HG02981 (cell line): ENCODE measurements around the gene POLN.

ENCODE experiments used
- ATAC-seq: cut with Tn5 transposase; IDR thresholded peaks from one replicate; pipeline ENCODE4 v1.9.1; 2021; ENCODE audit warnings: mild to moderate bottlenecking, moderate library complexity; ENCODE audit not compliant: unreplicated experiment

POLN gene

DNA sequence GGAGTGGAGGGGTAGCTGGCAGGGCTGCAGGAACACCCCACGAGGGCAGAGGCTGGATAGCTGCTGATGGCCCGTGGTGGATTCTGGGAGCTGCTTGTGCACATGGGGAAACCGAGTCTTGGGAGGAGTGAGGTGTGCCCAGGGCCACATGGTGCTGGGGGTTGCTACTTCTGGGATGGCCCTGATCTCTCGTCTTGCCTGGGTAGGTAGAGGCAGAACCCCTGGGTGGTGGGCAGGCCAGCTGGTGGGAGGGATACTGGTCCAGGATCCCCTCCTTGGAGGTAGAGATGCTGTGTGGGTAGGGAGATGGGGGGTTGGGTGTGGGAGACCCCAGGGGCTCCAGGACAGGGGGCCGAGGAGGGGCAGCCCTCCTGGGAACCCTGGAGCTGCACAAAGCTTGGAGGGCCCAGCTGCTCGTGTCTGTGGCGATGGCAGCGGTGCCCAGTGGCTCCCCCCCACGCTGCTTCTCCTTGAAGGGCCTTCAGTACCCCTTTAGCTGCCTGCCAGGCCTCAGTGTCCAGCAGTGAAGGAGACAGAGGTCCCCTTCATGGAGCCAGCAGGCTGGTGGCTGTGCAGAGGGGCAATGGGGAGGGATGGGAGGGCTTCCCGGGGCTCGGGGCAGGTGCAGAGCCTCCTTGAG is 179.6 kb downstream of the POLN start:
- no peak for ATAC-seq

DNA sequence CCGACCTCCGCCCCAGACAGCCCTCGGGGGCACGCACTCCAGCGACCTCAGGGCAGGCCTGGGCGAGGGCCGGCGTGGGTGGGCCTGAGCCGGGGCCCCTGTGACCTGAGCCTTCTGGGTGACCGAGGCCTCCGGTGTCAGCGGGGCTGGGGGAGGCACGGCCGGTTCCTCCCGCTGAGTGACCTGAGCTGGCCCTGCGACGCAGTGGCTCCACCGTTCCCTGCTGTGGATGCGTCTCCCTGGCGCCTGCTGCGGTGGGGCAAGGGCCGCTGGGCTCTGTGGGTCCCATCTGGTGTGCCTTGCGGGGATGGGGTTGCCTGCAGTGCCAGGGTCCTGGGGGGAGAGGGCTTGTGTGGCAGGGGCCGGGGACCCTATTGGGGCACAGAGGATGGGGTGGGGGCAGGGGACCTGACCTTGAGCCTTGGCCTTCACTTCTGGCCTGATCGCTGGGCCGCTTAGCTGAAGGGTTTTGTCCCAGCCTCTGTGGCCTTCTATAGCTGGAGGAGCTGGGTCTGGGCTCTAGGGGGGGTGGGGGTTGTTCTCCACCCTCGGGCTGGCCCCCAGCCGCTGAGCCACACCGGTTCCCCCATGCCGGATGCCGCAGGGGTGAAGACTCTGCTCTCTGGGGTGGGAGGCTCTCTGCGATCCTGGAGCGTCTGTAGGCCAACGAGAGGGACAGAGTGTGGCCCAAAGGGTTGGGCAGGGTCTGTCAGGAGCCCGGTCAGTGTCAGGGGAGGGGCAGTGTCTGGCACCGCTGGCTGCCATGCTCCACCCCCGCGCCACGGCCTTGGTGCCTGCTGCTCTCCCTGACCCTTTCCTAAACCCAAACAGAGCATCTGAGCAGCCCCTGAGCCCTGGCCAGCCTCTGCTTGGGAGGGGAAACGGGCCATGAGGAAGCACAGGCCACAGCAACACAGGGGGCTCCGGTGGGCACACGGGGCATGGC is 180.5 kb downstream of the POLN start:
- ATAC-seq: no peak

DNA sequence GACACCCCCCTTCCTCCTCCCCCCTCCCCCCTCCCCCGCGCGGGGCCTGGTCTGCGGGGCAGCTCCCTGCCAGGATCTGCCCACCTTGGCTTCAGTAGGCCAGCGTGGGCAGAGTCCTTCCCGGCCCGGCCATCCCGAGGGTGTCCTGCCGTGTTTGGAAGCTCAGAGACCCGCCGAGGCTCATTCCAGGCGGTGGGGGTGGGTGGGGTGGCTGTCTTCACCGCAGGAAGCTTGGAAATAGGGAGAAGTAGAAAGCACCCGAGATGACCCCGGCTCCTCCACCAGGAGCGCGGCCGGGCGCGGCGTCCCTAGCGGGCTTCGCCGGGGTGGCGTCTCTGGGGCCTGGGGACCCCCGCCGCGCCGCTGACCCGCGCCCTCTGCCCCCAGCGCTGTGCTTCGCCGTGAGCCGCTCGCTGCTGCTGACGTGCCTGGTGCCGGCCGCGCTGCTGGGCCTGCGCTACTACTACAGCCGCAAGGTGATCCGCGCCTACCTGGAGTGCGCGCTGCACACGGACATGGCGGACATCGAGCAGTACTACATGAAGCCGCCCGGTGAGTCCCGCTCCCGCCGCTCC is 181.2 kb downstream of the POLN start:
- no peak for ATAC-seq

DNA sequence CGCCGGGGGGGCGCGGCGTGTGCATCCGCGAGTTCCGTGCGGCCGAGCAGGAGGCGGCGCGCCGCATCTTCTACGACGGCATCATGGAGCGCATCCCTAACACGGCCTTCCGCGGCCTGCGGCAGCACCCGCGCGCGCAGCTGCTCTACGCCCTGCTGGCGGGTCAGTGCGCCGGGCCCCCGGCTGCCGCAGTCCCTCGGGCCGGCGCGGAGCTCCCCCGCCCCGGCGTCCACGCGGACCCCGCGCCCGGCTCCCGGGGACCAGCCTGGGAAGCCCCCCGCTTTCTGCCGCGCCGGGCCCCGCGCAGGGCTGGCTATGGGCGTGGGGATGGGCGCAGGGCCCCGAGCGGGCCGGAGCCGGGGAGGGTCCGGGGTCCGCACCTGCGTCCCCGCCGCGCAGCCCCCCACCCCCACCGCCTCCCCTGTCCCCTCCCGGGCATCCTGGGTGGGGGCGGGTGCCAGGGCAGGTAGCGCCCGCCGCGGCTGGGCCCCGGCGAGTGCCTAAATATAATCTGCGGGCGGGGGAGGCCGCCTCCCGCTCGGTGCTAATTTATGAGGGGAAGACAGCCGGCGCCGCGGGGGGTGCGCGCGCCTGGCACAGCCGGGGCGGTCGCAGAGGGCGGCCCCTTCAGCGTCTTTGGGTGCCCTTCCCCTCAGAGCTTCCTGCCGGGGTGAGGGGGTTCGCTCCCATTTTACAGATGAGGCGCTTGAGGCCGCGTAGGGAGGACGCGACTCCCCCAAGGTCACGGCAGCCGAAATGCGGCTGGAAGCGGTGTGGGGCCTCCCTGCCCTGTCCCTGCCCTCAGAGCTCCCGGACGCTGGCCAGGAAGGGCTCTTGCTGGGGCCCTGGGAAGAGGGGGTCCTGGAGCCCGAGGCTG is 182.0 kb downstream of the POLN start:
- ATAC-seq: no peak

DNA sequence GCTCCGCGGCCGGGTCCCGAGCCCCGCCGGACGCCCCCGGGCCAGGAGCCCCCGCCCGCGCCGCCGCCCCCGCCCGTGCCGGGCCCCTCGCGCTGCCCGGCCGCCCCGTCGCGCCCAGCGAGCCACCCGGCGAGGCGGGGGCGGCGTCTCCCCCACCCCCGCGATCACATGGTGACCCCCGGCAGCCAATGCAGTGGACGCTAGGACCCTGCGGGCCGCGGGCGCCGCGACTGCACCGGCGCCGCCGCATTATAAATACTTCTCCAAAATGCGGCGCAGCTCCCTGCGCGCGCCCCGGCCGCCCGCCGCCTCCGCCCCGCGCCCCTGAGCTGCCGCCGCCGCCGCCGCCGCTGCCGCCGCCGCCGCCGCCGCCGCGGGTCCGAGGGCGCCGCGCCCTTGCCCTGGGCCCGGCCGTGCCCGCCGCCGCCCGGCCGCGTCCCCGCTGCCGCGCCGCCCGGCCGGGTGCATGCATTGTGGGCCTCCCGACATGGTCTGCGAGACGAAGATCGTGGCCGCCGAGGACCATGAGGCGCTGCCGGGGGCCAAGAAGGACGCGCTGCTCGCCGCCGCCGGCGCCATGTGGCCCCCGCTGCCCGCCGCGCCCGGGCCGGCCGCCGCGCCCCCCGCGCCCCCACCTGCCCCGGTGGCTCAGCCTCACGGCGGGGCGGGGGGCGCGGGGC is 182.7 kb downstream of the POLN start, which contains the start of gene NAT8L:
Gene NAT8L (plus strand): TSS at position 282 of the 680 bp plus-strand sequence. CDS start 185 bp downstream, at position 467.
- ATAC-seq: no peak

- no peak for ATAC-seq
Observed at GRCh38 chr4:2058264-2059045, 183.5 kb downstream of the POLN start.

- ATAC-seq: no peak
Observed at GRCh38 chr4:2057382-2058065, 184.4 kb downstream of the POLN start.

DNA sequence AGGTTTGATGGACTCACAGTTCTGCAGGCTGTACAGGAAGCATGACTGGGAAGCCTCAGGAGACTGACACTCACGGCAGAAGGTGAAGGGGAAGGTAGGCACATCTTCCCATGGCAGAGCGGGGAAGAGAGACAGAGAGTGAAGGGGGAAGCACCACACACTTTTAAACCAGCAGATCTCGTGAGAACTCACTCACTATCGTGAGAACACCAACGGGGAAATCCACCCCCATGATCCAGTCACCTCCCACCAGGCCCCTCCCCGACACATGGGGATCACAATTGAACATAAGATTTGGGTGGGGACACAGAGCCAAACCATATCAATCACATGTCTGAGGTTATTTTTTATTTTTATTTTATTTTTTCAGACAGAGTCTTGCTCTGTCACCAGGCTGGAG is 187.7 kb downstream of the POLN start:
- ATAC-seq: no peak

GRCh38 chr4:2051086-2051485 is 190.8 kb downstream of the POLN start:
- no peak for ATAC-seq

DNA sequence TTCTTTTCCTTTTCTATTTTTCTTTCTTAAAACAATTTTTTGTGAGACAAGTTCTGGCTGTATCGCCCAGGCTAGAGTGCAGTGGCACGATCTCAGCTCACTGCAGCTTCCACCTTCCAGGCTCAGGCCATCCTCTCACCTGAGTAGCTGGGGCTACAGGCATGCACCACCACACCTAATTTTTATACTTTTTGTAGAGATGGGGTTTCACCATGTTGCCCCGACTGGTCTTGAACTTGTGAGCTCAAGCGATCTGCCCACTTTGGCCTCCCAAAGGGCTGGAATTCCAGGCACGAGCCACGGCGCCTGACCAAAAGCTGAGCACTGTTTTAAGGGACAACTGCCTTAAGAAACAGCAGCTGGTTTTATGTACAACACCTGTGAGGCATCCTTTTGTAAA is 192.1 kb downstream of the POLN start:
- ATAC-seq: no peak

DNA sequence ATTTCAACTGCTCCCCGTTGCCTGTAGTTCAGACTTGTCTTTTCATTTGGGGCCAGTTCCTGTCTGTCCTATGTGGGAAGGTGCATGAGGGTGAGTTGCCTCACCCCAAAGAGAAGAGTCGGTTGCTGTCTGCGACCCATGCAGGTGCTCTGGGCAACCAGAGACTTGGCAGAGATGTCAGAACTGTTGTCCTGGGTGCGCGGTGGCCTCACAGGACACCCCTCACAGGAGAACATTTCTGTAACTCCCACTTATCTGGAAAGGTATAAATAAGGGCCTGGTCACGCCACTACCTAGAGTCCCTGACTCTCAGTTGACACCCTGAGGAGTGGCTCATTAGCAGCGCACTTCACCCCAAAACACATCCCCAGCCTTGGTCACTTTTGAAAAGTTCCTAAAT is 192.5 kb downstream of the POLN start:
- ATAC-seq: no peak

- ATAC-seq: no peak
Observed at GRCh38 chr4:2048831-2049230, 193.1 kb downstream of the POLN start.

- no peak for ATAC-seq
Observed at GRCh38 chr4:2047781-2048581, 193.9 kb downstream of the POLN start.

DNA sequence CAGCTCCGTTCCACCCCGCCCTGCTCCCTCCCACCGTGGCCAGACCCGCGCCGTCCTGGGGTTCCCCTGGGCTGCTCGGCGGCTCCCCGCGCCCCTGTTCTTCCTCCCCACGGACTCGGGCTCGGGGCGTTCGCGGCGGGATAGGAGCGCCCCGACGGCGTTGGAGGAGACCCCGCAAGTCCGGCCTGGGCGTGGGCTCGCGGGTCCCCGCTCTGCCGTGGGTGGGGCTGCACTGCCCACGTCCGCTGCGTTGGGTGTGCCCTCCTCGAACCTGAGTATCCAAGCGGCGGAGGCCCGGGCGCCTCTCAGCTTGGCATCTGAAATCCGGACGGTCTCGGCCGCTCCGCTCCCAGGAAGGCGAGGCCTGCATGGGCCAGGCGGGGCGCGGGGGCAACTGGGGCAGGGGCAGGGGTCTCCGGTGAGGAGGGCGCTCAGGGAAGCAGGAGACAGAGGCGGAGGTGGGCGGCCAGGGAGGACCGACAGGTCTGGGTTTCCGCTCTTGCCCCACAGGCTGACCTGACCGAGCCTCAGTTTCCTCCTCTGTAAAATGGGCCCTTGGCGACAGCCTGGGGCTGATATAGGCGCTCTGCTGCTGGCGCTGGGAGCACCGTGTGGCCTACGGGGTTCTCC is 194.8 kb downstream of the POLN start:
- ATAC-seq: no peak

DNA sequence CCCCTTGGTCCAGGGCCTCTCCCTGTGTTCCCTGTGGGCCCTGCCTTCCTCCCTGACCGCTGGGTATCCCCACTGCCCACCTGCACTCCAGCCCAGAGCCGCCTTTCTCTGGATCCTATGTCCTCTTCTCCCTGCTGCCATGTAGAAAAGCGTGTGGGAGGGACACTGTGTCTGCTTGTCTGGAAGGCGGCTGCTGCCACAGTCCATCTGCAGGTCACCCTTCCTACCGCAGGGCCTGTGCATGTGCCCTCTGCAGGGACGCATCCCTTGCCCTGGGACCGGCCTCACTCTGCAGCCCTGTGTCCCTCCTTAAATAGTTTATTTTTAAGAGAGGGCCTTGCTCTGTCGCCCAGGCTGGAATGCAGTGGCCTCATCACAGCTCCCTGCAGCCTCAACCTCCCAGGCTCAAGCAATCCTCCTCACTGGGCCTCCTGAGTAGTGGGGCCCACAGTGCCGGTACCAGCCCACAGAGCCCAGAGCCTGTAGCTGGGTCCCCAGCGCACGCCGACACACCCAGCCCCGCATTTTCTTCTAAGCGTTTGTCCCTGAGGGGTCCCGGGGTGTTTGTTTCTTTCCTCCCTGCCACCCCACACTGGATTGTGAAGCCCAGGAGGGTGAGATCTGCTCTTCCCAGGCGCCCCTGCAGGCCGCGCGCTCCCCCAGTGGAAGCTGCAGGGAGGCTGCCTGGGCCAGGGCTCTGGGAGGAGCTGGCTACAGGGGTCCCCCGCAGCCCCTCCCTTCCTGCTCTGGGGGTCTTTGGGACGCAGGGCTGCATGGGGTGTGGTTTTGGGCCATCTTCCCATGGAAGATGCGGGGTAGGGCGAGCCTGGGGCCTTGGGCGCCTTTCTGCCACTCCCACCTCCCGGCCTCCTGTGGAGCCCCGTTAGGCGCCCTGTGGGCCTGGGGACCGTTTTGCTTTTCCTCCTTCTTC is 195.6 kb downstream of the POLN start:
- no peak for ATAC-seq

- ATAC-seq: no peak
Observed at GRCh38 chr4:2045518-2045951, 196.4 kb downstream of the POLN start.
